ENCODE results near the gene IRX4. TPM values are rescaled to one million over a fixed set of nuclear protein-coding genes. Genes with fewer than 3 reads are reported as not detected.

IRX4 gene
- total and polyA plus RNA-seq, 9 of the 15 experiments (the other 6 are each of a cell fraction or from before 2014, with no cell fraction given): not detected

DNA sequence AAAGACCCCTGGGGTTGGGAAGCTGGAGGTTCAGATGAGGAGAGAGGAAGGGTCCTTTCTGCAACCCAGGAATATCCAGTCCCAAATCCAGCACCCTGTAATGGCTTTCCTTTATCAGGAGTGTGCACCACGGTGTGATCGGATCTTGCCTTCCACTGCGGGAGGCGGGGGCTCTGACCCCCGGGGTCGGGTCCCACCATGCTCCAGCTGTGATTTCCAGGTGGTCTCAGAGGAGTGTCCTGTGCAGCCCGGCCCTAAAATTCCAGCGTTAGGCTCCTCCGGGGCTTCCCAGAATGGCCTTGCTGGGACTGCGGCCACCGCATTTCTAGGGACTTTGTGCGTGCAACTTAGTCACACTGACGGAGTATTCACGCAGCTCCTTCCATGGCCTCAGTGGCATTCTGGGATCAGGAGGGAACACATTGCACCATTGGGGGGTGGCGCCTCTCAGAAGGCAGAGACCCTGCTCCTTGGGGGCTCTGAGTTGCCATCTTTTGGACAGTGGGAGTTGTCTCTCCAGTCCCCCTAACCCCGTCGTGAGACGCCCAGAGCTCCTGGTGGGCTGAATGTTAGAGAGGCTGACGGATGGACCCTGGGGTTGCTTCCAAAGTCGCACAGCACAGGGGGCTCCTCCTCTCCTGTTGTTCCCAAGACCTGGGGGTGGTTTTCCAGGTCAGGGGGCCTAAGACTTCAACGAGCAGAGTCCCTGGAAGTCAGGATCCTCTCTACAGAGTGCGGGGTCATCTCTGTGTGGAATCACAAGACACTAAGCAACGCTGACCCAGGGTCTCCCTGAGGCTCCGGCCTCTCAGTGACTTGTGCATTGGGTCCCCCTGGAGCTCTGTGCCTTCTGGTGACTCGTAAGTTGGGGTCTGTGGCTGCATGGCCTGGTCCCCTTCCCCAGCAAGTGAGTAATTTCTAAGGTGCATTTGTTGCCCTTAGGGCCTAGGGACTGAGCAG, 42.7 kb upstream of the IRX4 start (continued):
- no peak for TF ChIP-seq ZNF124 (CRISPR knock-in tag; IDR thresholded peaks at IDR 0.05)
- TF ChIP-seq, protein P1, sequence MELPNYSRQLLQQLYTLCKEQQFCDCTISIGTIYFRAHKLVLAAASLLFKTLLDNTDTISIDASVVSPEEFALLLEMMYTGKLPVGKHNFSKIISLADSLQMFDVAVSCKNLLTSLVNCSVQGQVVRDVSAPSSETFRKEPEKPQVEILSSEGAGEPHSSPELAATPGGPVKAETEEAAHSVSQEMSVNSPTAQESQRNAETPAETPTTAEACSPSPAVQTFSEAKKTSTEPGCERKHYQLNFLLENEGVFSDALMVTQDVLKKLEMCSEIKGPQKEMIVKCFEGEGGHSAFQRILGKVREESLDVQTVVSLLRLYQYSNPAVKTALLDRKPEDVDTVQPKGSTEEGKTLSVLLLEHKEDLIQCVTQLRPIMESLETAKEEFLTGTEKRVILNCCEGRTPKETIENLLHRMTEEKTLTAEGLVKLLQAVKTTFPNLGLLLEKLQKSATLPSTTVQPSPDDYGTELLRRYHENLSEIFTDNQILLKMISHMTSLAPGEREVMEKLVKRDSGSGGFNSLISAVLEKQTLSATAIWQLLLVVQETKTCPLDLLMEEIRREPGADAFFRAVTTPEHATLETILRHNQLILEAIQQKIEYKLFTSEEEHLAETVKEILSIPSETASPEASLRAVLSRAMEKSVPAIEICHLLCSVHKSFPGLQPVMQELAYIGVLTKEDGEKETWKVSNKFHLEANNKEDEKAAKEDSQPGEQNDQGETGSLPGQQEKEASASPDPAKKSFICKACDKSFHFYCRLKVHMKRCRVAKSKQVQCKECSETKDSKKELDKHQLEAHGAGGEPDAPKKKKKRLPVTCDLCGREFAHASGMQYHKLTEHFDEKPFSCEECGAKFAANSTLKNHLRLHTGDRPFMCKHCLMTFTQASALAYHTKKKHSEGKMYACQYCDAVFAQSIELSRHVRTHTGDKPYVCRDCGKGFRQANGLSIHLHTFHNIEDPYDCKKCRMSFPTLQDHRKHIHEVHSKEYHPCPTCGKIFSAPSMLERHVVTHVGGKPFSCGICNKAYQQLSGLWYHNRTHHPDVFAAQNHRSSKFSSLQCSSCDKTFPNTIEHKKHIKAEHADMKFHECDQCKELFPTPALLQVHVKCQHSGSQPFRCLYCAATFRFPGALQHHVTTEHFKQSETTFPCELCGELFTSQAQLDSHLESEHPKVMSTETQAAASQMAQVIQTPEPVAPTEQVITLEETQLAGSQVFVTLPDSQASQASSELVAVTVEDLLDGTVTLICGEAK (IDR thresholded peaks at IDR 0.05): no peak
- TF ChIP-seq, protein P1 (CRISPR knock-in tag; IDR thresholded peaks at IDR 0.05): no peak
- TF ChIP-seq ZNF408 (CRISPR knock-in tag; IDR thresholded peaks at IDR 0.05; ENCODE audit: low read depth): no peak
- TF ChIP-seq THRAP3 (IDR thresholded peaks at IDR 0.05; ENCODE audit: borderline replicate concordance): no peak
- TF ChIP-seq TAF1 (IDR thresholded peaks at IDR 0.05; ENCODE audit: control insufficient read depth, extremely low read depth, insufficient read depth, low read length, severe bottlenecking): no peak
- TF ChIP-seq ZNF589 (CRISPR knock-in tag; IDR thresholded peaks at IDR 0.05; ENCODE audit: low read depth): no peak
- no peak for TF ChIP-seq TAL1 (IDR thresholded peaks at IDR 0.05)
- TF ChIP-seq ZNF12 (CRISPR knock-in tag; IDR thresholded peaks at IDR 0.05): no peak
- no peak for TF ChIP-seq KDM2B (CRISPR knock-in tag; IDR thresholded peaks at IDR 0.05)
- TF ChIP-seq, protein P2, sequence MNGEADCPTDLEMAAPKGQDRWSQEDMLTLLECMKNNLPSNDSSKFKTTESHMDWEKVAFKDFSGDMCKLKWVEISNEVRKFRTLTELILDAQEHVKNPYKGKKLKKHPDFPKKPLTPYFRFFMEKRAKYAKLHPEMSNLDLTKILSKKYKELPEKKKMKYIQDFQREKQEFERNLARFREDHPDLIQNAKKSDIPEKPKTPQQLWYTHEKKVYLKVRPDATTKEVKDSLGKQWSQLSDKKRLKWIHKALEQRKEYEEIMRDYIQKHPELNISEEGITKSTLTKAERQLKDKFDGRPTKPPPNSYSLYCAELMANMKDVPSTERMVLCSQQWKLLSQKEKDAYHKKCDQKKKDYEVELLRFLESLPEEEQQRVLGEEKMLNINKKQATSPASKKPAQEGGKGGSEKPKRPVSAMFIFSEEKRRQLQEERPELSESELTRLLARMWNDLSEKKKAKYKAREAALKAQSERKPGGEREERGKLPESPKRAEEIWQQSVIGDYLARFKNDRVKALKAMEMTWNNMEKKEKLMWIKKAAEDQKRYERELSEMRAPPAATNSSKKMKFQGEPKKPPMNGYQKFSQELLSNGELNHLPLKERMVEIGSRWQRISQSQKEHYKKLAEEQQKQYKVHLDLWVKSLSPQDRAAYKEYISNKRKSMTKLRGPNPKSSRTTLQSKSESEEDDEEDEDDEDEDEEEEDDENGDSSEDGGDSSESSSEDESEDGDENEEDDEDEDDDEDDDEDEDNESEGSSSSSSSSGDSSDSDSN (IDR thresholded peaks at IDR 0.05; ENCODE audit: borderline replicate concordance in 1 of 2, low read depth in 2 of 2, low read length in 2 of 2): no peak
- TF ChIP-seq, protein P3, sequence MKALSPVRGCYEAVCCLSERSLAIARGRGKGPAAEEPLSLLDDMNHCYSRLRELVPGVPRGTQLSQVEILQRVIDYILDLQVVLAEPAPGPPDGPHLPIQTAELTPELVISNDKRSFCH (CRISPR knock-in tag; IDR thresholded peaks at IDR 0.05): no peak
- TF ChIP-seq, protein P3 (tag; IDR thresholded peaks at IDR 0.05): no peak

Data from K562 (cell line).